Measurements from ENCODE around the gene ANGPTL3.
"Not testable (repeated sequence)": the region's sequence is repeated elsewhere in the genome, so short reads cannot be mapped to it uniquely, and the experiment has no call there.

Gene ANGPTL3

GRCh38 chr1:62597281-62597680 lies at the start of gene ANGPTL3:
Gene ANGPTL3 (plus strand): TSS chr1:62597520. CDS start chr1:62597567, 47 bp downstream.
- DNase-seq (ENCODE audit: low spot score), result no peak

- no peak for DNase-seq (ENCODE audit: low spot score)
Observed at GRCh38 chr1:62561306-62561705, 36.0 kb upstream of the ANGPTL3 start.

GRCh38 chr1:62567182-62567581 lies 30.1 kb upstream of the ANGPTL3 start:
- not testable (repeated sequence) for DNase-seq (ENCODE audit: low spot score)

- not testable (repeated sequence) for DNase-seq (ENCODE audit: low spot score)
Observed at GRCh38 chr1:62567926-62568325, 29.4 kb upstream of the ANGPTL3 start.

- DNase-seq (ENCODE audit: low spot score), result not testable (repeated sequence)
Observed at GRCh38 chr1:62571517-62571916, 25.8 kb upstream of the ANGPTL3 start.

- DNase-seq (ENCODE audit: low spot score), result no peak
Observed at GRCh38 chr1:62572476-62572875, 24.8 kb upstream of the ANGPTL3 start.

- no peak for DNase-seq (ENCODE audit: low spot score)
Observed at GRCh38 chr1:62573675-62574074, 23.6 kb upstream of the ANGPTL3 start.

GRCh38 chr1:62585469-62586155 lies 11.7 kb upstream of the ANGPTL3 start:
- no peak for DNase-seq (ENCODE audit: low spot score)

- DNase-seq (ENCODE audit: low spot score), result no peak
Observed at GRCh38 chr1:62588000-62588399, 9.3 kb upstream of the ANGPTL3 start.

GRCh38 chr1:62589321-62589720 lies 8.0 kb upstream of the ANGPTL3 start:
- DNase-seq (ENCODE audit: low spot score), result no peak

GRCh38 chr1:62590255-62590969 lies 6.9 kb upstream of the ANGPTL3 start:
- no peak for DNase-seq (ENCODE audit: low spot score)

- DNase-seq (ENCODE audit: low spot score), result no peak
Observed at GRCh38 chr1:62590970-62591368, 6.4 kb upstream of the ANGPTL3 start.

- no peak for DNase-seq (ENCODE audit: low spot score)
Observed at GRCh38 chr1:62593825-62594394, 3.4 kb upstream of the ANGPTL3 start.

GRCh38 chr1:62595647-62596046 lies 1.7 kb upstream of the ANGPTL3 start:
- no peak for DNase-seq (ENCODE audit: low spot score)

GRCh38 chr1:62599044-62599443 lies 1.7 kb downstream of the ANGPTL3 start:
- DNase-seq (ENCODE audit: low spot score), result no peak

GRCh38 chr1:62601457-62601856 lies 4.1 kb downstream of the ANGPTL3 start:
- DNase-seq (ENCODE audit: low spot score), result no peak

- DNase-seq (ENCODE audit: low spot score), result no peak
Observed at GRCh38 chr1:62608905-62609304, 11.6 kb downstream of the ANGPTL3 start.

GRCh38 chr1:62610588-62610987 lies 13.3 kb downstream of the ANGPTL3 start:
- DNase-seq (ENCODE audit: low spot score), result not testable (repeated sequence)

GRCh38 chr1:62612770-62613169 lies 15.4 kb downstream of the ANGPTL3 start:
- no peak for DNase-seq (ENCODE audit: low spot score)

- no peak for DNase-seq (ENCODE audit: low spot score)
Observed at GRCh38 chr1:62613325-62613727, 16.0 kb downstream of the ANGPTL3 start.

GRCh38 chr1:62613890-62614289 lies 16.6 kb downstream of the ANGPTL3 start:
- no peak for DNase-seq (ENCODE audit: low spot score)

- peak; percentile 60 for DNase-seq (ENCODE audit: low spot score)
Observed at GRCh38 chr1:62621907-62622306, 24.6 kb downstream of the ANGPTL3 start.

- DNase-seq (ENCODE audit: low spot score), result no peak
Observed at GRCh38 chr1:62625415-62625814, 28.1 kb downstream of the ANGPTL3 start.
